Neural crest cell (in vitro differentiated cells): ENCODE measurements around the gene CEACAM18. TPM values are rescaled to one million over a fixed set of nuclear protein-coding genes. Genes with fewer than 3 reads are reported as not detected.

ENCODE experiments used
- DNase-seq: peaks from one replicate; pipeline ENCODE4 v3.0.0; 2021; ENCODE audit warnings: low read depth, mixed read lengths, low spot score
- H3K27ac Mint-ChIP-seq: one replicate; pipeline ENCODE4 v1.8.0; 2021; ENCODE audit warnings: mild to moderate bottlenecking, mixed read lengths; ENCODE audit not compliant: unreplicated experiment
- H3K27me3 Mint-ChIP-seq: 2 replicates; pipeline ENCODE4 v1.8.0; 2021; ENCODE audit warnings: low read depth, mild to moderate bottlenecking, mixed read lengths
- H3K36me3 Mint-ChIP-seq: 2 replicates; pipeline ENCODE4 v1.8.0; 2021; ENCODE audit warnings: low read depth, mild to moderate bottlenecking, mixed read lengths
- H3K4me1 Mint-ChIP-seq: 2 replicates; pipeline ENCODE4 v1.8.0; 2021; ENCODE audit warnings: mixed read lengths
- H3K4me3 Mint-ChIP-seq: one replicate; pipeline ENCODE4 v1.8.0; 2021; ENCODE audit warnings: mild to moderate bottlenecking, mixed read lengths
- H3K9me3 Mint-ChIP-seq: 2 replicates; pipeline ENCODE4 v1.8.0; 2021; ENCODE audit warnings: mixed read lengths
- CTCF ChIP-seq: fragments of 200-600 bp; sonication (generic); conservative IDR thresholded peaks from 2 replicates; pipeline ENCODE4 v1.5.0; 2021; ENCODE audit warnings: antibody characterized with exemption, mild to moderate bottlenecking
- total RNA-seq: library from RNA; stranded (reverse); gene quantifications from 2 replicates; pipeline ENCODE4 v1.2.1, GENCODE V29; 2021

The CEACAM18 gene
- total RNA-seq, 1 donor from 2014 or later: not detected

- DNase-seq: no peak
- Mint-ChIP-seq H3K36me3 (no peaks in the 10 kb centered on the region), H3K27me3 (peaks cover 80% of the 10 kb centered on the region), H3K27ac (no peak overlapping the region), H3K4me3 (no peak overlapping the region), H3K9me3 (no peaks in the 10 kb centered on the region), H3K4me1 (no peaks in the 10 kb centered on the region)
- no peak for TF ChIP-seq CTCF
Measured at GRCh38 chr19:51466723-51467122, 11.6 kb upstream of the CEACAM18 start.

GRCh38 chr19:51467864-51468544 lies 10.3 kb upstream of the CEACAM18 start:
- Mint-ChIP-seq H3K4me3 (no peak overlapping the region), H3K9me3 (no peaks in the 10 kb centered on the region), H3K4me1 (no peaks in the 10 kb centered on the region), H3K36me3 (no peaks in the 10 kb centered on the region), H3K27me3 (peaks cover 85% of the 10 kb centered on the region), H3K27ac (no peak overlapping the region)
- no peak for TF ChIP-seq CTCF
- no peak for DNase-seq

GRCh38 chr19:51468545-51468920 lies 9.8 kb upstream of the CEACAM18 start:
- Mint-ChIP-seq H3K9me3 (no peaks in the 10 kb centered on the region), H3K27me3 (peaks cover 84% of the 10 kb centered on the region)

GRCh38 chr19:51469162-51469561 lies 9.2 kb upstream of the CEACAM18 start:
- no peak for TF ChIP-seq CTCF
- Mint-ChIP-seq H3K36me3 (no peaks in the 10 kb centered on the region), H3K4me1 (no peaks in the 10 kb centered on the region), H3K9me3 (no peaks in the 10 kb centered on the region), H3K4me3 (no peak overlapping the region), H3K27me3 (peaks cover 85% of the 10 kb centered on the region), H3K27ac (no peak overlapping the region)
- DNase-seq: no peak

More at GRCh38 chr19:51468545-51468920, 9.8 kb upstream of the CEACAM18 start:
- Mint-ChIP-seq H3K4me3 (no peak overlapping the region), H3K4me1 (no peaks in the 10 kb centered on the region), H3K27ac (no peak overlapping the region), H3K36me3 (no peaks in the 10 kb centered on the region)
- no peak for TF ChIP-seq CTCF
- DNase-seq: no peak

DNA sequence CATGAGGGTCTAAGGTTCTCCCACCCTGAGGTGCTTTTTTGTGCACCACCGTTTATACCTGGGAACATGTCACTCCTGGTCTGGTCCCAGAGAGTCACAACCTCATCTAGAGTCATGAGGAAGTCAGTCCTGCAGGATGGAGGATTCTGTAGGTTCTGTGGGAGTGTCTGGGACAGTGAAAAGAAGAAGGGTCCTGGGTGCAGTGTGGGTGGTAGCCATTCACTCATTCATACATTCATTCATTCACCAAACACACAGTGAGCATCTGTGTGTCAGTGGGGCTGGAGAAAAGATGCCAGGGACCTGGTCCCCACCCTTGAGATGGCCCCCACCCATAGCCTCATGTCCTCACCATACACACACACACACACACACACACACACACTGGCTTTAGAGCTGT lies 8.7 kb upstream of the CEACAM18 start:
- no peak overlapping the region for H3K27ac Mint-ChIP-seq
- no peak for DNase-seq
- H3K27me3 Mint-ChIP-seq: peaks cover 86% of the 10 kb centered on the region
- no peaks in the 10 kb centered on the region for H3K9me3 Mint-ChIP-seq
- H3K36me3 Mint-ChIP-seq: no peaks in the 10 kb centered on the region
- no peaks in the 10 kb centered on the region for H3K4me1 Mint-ChIP-seq
- no peak overlapping the region for H3K4me3 Mint-ChIP-seq
- TF ChIP-seq CTCF: no peak
